LNCAP (cell line): Measurements from ENCODE around the gene ZNF440.
A peak's percentile ranks its signal among the peaks of the same experiment; 100 is the strongest.

Experiments used
- CTCF ChIP-seq: fragments of 450-650 bp; IDR thresholded peaks from 2 replicates; pipeline ENCODE4 v1.5.1; 2017; ENCODE audit warnings: mild to moderate bottlenecking

Gene ZNF440

GRCh38 chr19:11873762-11874161 lies 59.7 kb downstream of the ZNF440 start:
- no peak for TF ChIP-seq CTCF

- TF ChIP-seq CTCF = peak; percentile 13; the same call in 1 of the 2 replicates
Observed at GRCh38 chr19:11879687-11880266, 65.7 kb downstream of the ZNF440 start.

- TF ChIP-seq CTCF = no peak
Observed at GRCh38 chr19:11880598-11880997, 66.5 kb downstream of the ZNF440 start.

GRCh38 chr19:11881151-11881800 lies 67.2 kb downstream of the ZNF440 start:
- TF ChIP-seq CTCF = peak; percentile 67

- TF ChIP-seq CTCF = no peak
Observed at GRCh38 chr19:11882606-11883005, 68.5 kb downstream of the ZNF440 start.
